HG03095 (cell line): ENCODE measurements around the gene ANKRD35.
"Not testable (repeated sequence)": the region's sequence is repeated elsewhere in the genome, so short reads cannot be mapped to it uniquely, and the experiment has no call there.

Experiments used
- ATAC-seq: cut with Tn5 transposase; IDR thresholded peaks from one replicate; pipeline ENCODE4 v1.9.1; 2021; ENCODE audit warnings: moderate library complexity; ENCODE audit not compliant: unreplicated experiment

The ANKRD35 gene

GRCh38 chr1:145885738-145886287 is at the start of gene ANKRD35:
TSS of gene ANKRD35 (minus strand) at chr1:145885866. CDS start at chr1:145885758, 108 bp downstream.
- peak; percentile 98 for ATAC-seq

GRCh38 chr1:145932522-145933009 is 46.9 kb upstream of the ANKRD35 start:
- ATAC-seq: not testable (repeated sequence)

GRCh38 chr1:145927916-145928643 is 42.4 kb upstream of the ANKRD35 start:
- ATAC-seq: no peak

DNA sequence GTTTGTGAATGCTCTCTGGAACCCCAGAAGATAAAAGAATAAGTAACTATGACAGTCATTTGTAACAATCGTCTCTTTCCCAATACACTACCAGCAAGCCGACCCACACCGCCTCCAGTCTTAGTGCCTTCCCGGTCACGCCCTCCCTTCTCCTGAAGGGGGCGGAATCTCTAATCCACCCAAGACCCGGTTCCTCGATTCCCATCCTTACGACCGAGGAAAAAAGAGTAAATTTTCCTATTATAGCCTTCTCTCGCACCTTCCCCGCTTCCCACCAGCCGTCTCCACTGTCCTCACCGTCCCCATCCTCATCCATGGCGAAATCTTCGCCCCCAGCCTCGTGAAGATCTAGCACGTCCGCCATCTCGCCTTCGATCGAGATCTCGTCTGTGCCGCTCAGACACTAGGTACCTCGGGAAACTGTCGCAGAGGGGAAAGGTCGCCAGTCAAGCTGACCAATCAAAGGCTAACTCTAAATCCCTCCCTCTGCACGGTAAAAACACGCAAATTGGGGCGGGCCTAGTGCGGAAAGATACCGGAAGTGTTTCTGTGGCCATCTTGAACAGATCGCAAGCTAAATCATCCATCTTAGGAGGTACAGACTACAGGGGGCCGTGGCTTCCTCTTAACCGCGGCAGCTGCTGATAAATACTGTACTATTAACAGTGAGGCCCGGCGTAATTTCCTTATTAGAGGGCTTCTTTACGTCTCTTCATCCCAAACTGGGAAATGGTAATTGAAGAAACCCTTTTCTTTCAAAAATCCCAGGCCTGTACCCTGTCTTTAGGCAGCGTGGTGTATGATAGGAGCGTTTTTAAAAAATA is 41.6 kb upstream of the ANKRD35 start, which contains the start of gene RBM8A:
Gene RBM8A, minus strand, starts transcription at position 422 of the 824 bp plus-strand sequence. Its CDS starts 58 bp downstream, at position 364.
- peak; percentile 90 for ATAC-seq

- no peak for ATAC-seq
Measured at GRCh38 chr1:145926686-145927062, 41.0 kb upstream of the ANKRD35 start.

DNA sequence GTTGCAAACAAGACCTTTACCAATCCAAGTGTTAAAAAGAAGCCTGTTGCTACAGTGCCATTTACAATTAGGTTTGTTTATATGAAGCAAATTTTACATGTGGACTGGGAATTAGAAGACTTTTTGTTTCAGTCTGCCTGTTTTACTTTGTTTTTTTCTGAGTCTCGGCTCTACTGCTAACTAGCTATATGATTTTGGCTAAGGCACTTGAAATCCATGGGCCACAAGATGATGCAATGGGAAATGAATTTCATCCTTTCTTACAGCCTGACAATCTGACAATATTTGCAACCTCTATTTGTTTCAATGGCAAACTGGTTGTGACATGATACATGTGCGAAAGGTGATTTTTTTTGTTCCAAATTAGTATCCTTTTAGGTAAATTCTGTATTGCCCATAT is 36.6 kb upstream of the ANKRD35 start:
- no peak for ATAC-seq

DNA sequence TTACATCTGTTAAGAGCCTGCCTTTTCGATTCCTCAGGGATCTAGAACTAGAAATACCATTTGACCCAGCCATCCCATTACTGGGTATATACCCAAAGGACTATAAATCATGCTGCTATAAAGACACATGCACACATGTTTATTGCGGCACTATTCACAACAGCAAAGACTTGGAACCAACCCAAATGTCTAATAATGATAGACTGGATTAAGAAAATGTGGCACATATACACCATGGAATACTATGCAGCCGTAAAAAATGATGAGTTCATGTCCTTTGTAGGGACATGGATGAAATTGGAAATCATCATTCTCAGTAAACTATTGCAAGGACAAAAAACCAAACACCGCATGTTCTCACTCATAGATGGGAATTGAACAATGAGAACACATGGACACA is 34.6 kb upstream of the ANKRD35 start:
- ATAC-seq: not testable (repeated sequence)

DNA sequence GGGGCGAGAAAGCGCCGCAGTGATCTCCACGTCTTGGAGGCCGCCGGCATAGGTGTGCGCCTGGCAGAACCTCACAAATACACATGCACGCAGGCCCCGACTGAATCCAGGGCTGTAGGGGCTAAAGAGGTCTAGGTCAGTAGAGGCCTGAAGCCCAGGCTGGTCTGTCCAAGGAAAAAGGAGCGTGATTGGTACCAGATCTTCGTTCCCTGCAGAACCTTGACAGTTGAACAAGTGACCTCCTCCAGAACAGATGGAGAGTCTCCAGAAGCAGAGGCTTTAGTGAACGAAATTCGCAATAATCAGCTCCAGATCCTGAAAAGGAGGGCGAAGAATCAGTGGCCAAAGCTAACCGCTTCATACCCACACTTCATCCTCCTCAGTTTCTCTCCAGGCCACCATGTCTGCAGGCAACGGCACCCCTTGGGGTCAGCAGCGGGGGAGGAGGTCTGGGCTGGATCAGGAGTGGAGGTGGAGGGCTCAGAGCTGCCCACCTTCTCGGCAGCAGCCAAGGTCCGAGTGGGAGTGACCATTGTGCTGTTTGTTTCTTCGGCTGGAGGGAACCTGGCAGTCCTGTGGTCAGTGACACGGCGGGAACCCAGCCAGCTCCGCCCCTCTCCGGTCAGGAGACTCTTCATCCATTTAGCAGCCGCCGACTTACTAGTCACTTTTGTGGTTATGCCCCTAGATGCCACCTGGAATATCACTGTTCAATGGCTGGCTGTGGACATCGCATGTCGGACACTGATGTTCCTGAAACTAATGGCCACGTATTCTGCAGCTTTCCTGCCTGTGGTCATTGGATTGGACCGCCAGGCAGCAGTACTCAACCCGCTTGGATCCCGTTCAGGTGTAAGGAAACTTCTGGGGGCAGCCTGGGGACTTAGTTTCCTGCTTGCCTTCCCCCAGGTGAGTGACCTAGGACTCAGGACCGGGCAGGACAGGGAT is 33.6 kb upstream of the ANKRD35 start:
- peak; percentile 80 for ATAC-seq

- ATAC-seq: peak; percentile 63
Measured at GRCh38 chr1:145918144-145918991, 32.7 kb upstream of the ANKRD35 start, which contains the start of gene PEX11B. TSS of gene PEX11B (minus strand) at chr1:145918717. CDS start at chr1:145918688, 29 bp downstream.

- no peak for ATAC-seq
Measured at GRCh38 chr1:145917595-145917994, 31.9 kb upstream of the ANKRD35 start.

DNA sequence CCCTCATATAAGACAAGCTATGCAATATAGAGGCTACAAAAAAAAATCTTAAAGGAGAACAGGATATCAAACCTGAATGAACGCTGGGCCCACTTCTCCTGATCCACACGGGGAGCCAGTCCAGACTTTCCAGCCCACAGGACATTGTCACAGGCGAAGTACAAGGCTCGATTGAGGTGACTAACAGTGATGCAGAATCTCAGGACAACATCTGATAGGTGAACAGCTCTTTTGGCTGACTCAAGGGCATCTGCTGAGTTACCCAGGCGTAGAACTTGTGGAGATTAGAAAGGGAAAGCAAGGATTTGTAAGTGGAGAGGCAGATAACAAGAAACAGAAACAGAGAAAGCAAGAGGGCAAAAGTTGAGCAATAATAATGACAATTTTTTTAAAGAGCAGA is 31.1 kb upstream of the ANKRD35 start:
- no peak for ATAC-seq

GRCh38 chr1:145912128-145912641 is 26.5 kb upstream of the ANKRD35 start:
- ATAC-seq: no peak

DNA sequence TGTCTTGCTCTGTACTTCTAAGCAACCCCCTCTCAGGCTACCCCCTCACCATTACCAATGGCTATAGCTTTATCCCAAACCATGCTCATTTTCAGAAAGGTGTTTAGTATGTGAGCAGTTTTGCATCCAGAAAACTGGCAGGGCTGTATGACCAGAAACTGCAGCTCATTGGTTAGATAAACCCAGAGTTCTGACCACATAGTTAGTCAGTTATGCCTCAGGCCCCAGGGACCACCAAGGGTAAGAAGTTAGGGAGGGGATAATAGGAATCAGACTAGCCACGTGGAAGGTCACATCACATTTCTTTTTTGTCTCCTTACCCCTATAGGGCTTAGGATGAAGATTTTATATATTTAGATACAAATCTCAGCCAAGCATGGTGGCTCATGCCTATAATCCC is 23.0 kb upstream of the ANKRD35 start:
- no peak for ATAC-seq

DNA sequence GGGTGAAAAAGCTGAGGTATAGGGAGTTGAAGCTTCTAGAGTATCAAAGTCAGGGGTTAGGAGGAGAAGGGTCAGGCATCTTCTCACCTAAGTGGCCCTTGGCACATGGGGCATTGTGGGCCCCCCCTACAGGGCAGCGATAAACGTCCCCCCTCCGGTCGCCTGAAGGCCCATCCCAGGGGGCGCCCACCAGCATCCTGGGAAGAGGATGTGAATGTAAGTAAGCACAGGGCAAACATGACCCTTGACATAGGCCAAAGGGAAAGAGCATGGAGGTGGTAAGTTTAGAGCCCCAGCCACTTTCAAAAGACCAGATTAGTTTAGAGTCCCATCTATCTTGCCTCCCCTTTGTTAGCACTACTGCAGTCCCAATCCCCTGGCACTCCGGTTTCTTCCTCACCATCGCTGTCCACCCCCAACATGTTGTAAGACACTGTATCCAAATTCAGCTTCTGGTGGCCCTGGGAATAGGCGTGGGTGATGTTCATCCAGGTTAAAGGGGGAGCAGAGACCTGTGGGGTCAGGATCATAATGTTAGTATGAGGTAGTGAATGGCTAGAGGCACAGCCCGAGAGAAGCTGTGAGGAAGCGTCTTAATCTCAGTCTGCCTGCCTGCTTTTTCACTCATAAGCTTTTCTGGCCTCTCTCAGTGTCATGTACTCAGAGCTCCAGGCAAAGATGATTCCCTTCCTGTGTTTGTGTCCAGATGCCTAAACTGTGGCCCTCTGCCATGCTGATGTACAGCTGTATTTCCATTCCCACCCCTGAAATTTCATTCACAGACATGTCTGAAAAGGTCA is 21.5 kb upstream of the ANKRD35 start:
- ATAC-seq: no peak

DNA sequence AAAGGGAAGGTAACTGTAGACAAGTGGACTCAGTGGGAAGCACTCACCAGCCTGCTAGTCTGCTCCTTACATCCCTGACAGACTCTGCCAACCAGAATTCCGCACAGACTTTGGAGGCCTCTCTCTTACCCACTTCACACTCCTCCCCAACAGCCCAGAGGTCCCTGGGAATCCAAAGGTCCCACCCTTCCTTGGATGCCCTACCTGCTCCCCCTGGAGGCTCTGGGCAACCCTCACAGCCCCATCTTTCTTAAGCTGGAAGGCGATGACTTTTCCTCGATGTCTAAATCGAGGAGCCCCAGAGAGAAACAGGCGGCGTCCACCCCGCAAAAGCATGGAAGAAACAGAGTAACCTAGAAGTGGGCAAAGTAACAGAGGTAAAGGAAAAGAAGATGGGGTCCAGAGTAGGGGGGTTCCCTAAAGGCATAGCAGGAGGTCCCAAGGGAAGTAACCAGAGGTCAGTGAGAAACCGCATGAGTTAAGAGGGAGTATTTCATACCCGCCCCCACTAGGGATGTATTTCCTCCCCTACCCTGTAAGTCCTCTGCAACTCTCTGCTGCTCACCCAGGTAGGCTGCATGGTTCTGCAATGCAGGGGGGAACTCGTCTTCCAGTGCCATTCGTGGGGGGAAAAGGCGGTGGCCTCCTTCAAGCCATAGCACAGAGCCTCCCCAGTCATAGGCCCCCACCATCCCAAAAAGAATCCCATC is 15.8 kb upstream of the ANKRD35 start:
- ATAC-seq: no peak

GRCh38 chr1:145898756-145899155 is 13.1 kb upstream of the ANKRD35 start:
- ATAC-seq: no peak

DNA sequence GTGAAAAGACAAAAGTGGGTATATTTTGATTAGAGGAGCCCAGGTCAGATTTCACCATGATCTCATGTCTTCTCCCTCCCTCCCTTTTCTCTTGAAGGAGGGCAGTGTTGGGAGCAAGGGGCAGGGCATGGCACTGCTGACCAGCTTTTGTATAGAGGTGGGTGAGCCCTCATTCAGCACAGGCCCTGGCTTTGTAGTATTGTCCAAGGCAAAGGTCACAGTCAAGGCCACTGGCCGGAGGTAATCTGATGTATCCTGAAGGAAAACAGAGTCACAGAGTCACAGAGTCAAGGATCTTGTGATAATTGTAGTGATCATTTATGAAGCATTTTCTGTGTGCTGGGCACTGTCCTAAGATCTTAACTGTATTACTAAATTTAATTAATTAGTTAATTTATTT is 12.3 kb upstream of the ANKRD35 start:
- ATAC-seq: no peak

- no peak for ATAC-seq
Measured at GRCh38 chr1:145895471-145895870, 9.8 kb upstream of the ANKRD35 start.
